GM12892 (cell line): Measurements from ENCODE around the gene ATXN1.

Experiments used
- POLR2A ChIP-seq: IDR thresholded peaks from 2 replicates; pipeline ENCODE4 v1.6.1; 2011; ENCODE audit warnings: low read depth, low read length, control low read depth
- POLR2AphosphoS5 ChIP-seq: IDR thresholded peaks from 2 replicates; pipeline ENCODE4 v1.6.1; 2011; ENCODE audit warnings: low read depth, low read length, control low read depth
- TAF1 ChIP-seq: IDR thresholded peaks from 2 replicates; pipeline ENCODE4 v1.6.1; 2011; ENCODE audit warnings: low read depth, mild to moderate bottlenecking, control low read depth, low read length, borderline replicate concordance

DNA sequence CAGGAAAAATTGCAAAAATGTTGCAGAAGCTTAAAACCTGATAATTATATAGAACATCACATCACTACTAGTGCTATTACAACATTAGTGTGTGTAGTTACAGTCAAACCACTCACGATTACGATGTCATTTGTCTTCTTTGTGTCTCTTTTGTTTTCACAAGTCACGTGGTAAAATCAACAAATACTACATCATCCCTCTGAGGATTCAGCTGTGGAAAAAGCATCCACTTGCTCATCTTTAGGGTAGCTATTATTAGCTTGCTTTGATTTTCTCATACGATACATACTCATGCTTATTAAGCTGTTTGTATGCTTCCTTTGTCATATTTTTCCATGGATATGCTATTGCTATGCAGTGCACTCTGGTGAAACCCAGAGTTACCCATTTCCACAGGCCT is 22.2 kb upstream of the ATXN1 start:
- TF ChIP-seq POLR2AphosphoS5 (no peak), TAF1 (no peak), POLR2A (no peak)
